Measurements from ENCODE around the gene FOXL1.

DNA sequence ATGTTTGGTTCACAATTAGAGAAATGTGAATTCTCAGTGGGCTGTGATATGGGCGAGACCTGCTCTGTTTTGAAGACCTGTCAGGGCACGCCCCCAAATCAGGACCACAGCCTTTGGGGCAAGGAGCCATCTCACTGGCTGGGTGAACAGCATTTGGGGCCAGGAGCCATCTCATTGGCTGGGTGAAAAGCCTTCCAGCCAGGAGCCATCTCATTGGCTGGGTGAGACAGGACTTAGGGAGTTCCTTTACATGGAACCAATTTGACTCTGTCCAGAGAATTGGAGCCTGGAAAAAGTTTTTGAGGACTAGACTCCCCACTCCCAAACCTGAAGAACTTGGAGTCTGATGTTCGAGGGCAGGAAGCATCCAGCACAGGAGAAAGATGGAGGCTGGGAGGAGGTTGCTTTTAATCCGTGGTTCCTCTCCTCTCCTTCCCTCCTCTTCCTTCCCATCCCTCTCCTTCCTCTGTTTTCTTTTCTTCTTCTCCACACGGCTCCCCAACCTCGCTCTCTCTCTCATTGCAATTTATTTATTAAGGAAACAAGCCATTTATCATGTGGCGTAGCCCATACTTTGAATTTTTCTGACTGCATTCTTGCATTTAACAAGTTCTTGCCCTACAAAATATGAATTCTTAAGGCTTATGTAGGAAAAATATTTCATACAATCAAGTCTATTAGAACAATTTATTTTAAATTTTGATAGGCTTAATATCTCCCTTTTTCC lies 19.7 kb downstream of the FOXL1 start:
- TF ChIP-seq, protein P1, sequence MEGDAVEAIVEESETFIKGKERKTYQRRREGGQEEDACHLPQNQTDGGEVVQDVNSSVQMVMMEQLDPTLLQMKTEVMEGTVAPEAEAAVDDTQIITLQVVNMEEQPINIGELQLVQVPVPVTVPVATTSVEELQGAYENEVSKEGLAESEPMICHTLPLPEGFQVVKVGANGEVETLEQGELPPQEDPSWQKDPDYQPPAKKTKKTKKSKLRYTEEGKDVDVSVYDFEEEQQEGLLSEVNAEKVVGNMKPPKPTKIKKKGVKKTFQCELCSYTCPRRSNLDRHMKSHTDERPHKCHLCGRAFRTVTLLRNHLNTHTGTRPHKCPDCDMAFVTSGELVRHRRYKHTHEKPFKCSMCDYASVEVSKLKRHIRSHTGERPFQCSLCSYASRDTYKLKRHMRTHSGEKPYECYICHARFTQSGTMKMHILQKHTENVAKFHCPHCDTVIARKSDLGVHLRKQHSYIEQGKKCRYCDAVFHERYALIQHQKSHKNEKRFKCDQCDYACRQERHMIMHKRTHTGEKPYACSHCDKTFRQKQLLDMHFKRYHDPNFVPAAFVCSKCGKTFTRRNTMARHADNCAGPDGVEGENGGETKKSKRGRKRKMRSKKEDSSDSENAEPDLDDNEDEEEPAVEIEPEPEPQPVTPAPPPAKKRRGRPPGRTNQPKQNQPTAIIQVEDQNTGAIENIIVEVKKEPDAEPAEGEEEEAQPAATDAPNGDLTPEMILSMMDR (IDR thresholded peaks at IDR 0.05): no peak
- no peak for TF ChIP-seq EZH2phosphoT487 (IDR thresholded peaks at IDR 0.05)

All from neural progenitor cell (in vitro differentiated cells).